PC-9 (cell line): ENCODE results near the gene CAMTA1. TPM values are rescaled to one million over a fixed set of nuclear protein-coding genes. Genes with fewer than 3 reads are reported as not detected.

Experiments used
- BruUV-seq: library from RNA; stranded (reverse); fragments of 400-500 nt; replicated peaks from 2 replicates; lab custom pipeline; 2021; lab: Mats Ljungman, UMichigan
- CTCF ChIA-PET: fragments of 300-600 bp; sonication (Branson Sonifier 250); formaldehyde crosslinking; loops from one replicate; lab custom pipeline; 2022; ENCODE audit warnings: antibody characterized with exemption; lab: Charles Lee
- POLR2A ChIA-PET: fragments of 300-600 bp; sonication (Branson Sonifier 250); formaldehyde crosslinking; loops from one replicate; lab custom pipeline; 2022; ENCODE audit warnings: antibody characterized with exemption; ENCODE audit not compliant: unreplicated experiment; lab: Charles Lee
- DNase-seq, 2 experiments: peaks; one replicate each; pipeline versions ENCODE4 v3.0.0 to v3.0.0-alpha.2; 2015 to 2022; ENCODE audit warnings: mixed read lengths in 1 of 2
- H2AFZ ChIP-seq: fragments of 200-600 bp; sonication (generic); 2 replicates; pipeline ENCODE4 v1.8.1; 2017; ENCODE audit warnings: antibody characterized with exemption
- H3F3A ChIP-seq: fragments of 200-600 bp; sonication (generic); 2 replicates; pipeline ENCODE4 v1.8.1; 2017; ENCODE audit warnings: antibody characterized with exemption, mild to moderate bottlenecking, low read depth; ENCODE audit not compliant: insufficient read depth
- H3K27ac ChIP-seq: fragments of 200-600 bp; sonication (generic); 2 replicates; pipeline ENCODE4 v1.6.1; 2016; ENCODE audit warnings: mixed run types
- H3K27me3 ChIP-seq: fragments of 200-600 bp; sonication (generic); 2 replicates; pipeline ENCODE4 v1.6.1; 2016; ENCODE audit warnings: low read depth, mixed run types; ENCODE audit not compliant: insufficient read depth
- H3K36me3 ChIP-seq: fragments of 200-600 bp; sonication (generic); 2 replicates; pipeline ENCODE4 v1.6.1; 2016; ENCODE audit warnings: low read depth, mixed run types
- H3K4me1 ChIP-seq: fragments of 200-600 bp; sonication (generic); replicated peaks from 2 replicates; pipeline ENCODE4 v1.6.1; 2016; ENCODE audit warnings: mixed run types; ENCODE audit not compliant: insufficient read depth
- H3K4me2 ChIP-seq: fragments of 200-600 bp; sonication (generic); 2 replicates; pipeline ENCODE4 v1.6.1; 2017; ENCODE audit warnings: mixed run types
- H3K4me3 ChIP-seq: fragments of 200-600 bp; sonication (generic); 2 replicates; pipeline ENCODE4 v1.6.1; 2016; ENCODE audit warnings: mixed run types
- H3K79me2 ChIP-seq: fragments of 200-600 bp; sonication (generic); 2 replicates; pipeline ENCODE4 v1.6.1; 2017; ENCODE audit warnings: low read depth, mixed run types
- H3K9me2 ChIP-seq: fragments of 200-600 bp; sonication (generic); 2 replicates; pipeline ENCODE4 v1.8.1; 2017; ENCODE audit warnings: mild to moderate bottlenecking; ENCODE audit not compliant: insufficient read depth
- H3K9me3 ChIP-seq: fragments of 200-600 bp; sonication (generic); 2 replicates; pipeline ENCODE4 v1.8.1; 2016; ENCODE audit warnings: low read depth; ENCODE audit not compliant: insufficient read depth
- H4K20me1 ChIP-seq: fragments of 200-600 bp; sonication (generic); 2 replicates; pipeline ENCODE4 v1.8.1; 2017; ENCODE audit not compliant: insufficient read depth
- CTCF ChIP-seq: fragments of 200-600 bp; sonication (generic); conservative IDR thresholded peaks from 2 replicates; pipeline ENCODE4 v1.6.1; 2017; ENCODE audit warnings: mixed run types, antibody characterized with exemption, mild to moderate bottlenecking, moderate library complexity
- EZH2 ChIP-seq: fragments of 200-600 bp; sonication (generic); IDR thresholded peaks from 2 replicates; pipeline ENCODE4 v1.8.0; 2017; ENCODE audit warnings: antibody characterized with exemption, low read depth
- intact Hi-C: fragments of 100-400 bp; cut with micrococcal nuclease; formaldehyde crosslinking; loops from one replicate; pipeline ENCODE4 v1.10.0; 2022; ENCODE audit not compliant: unreplicated experiment
- total RNA-seq: library from RNA; stranded (reverse); gene quantifications from 2 replicates; pipeline ENCODE4 v1.2.3, GENCODE V29; 2021

CAMTA1 gene
- total RNA-seq, 1 experiment from 2014 or later, result 72.3 TPM

- Histone ChIP-seq H2AFZ (no peak overlapping the region), H3K27ac (no peak overlapping the region)
- CTCF ChIA-PET, result no interaction called here
Measured at GRCh38 chr1:7373876-7374562, 588.8 kb downstream of the CAMTA1 start.

GRCh38 chr1:7374563-7375160, 589.4 kb downstream of the CAMTA1 start:
- Histone ChIP-seq H3K9me3 (no peaks in the 10 kb centered on the region), H3K27me3 (peaks cover 75% of the 10 kb centered on the region), H3K36me3 (no peaks in the 10 kb centered on the region), H2AFZ (no peak overlapping the region), H3K27ac (no peak overlapping the region), H3K4me2 (no peak overlapping the region), H3K9me2 (no peaks in the 10 kb centered on the region), H3K79me2 (no peaks in the 10 kb centered on the region), H3F3A (no peaks in the 10 kb centered on the region), H3K4me3 (no peak overlapping the region), H3K4me1 (no peaks in the 10 kb centered on the region), H4K20me1 (no peaks in the 10 kb centered on the region)
- ChIA-PET POLR2A (no interaction called here), CTCF (no interaction called here)
- intact Hi-C loops, result no loop called here
- DNase-seq, result no peak
- TF ChIP-seq EZH2 (no peak), CTCF (no peak)
- BruUV-seq, result no TSS peak

More at GRCh38 chr1:7373876-7374562, 588.8 kb downstream of the CAMTA1 start:
- BruUV-seq, result no TSS peak
- Histone ChIP-seq H3K9me3 (no peaks in the 10 kb centered on the region), H3K4me1 (no peaks in the 10 kb centered on the region), H3K9me2 (no peaks in the 10 kb centered on the region), H3K27me3 (peaks cover 72% of the 10 kb centered on the region), H3K4me3 (no peak overlapping the region), H3K36me3 (no peaks in the 10 kb centered on the region), H3F3A (no peaks in the 10 kb centered on the region), H3K4me2 (no peak overlapping the region), H3K79me2 (no peaks in the 10 kb centered on the region), H4K20me1 (no peaks in the 10 kb centered on the region)
- intact Hi-C loops, result no loop called here
- TF ChIP-seq CTCF (no peak), EZH2 (no peak)
- DNase-seq, result no peak
- POLR2A ChIA-PET, result no interaction called here

DNA sequence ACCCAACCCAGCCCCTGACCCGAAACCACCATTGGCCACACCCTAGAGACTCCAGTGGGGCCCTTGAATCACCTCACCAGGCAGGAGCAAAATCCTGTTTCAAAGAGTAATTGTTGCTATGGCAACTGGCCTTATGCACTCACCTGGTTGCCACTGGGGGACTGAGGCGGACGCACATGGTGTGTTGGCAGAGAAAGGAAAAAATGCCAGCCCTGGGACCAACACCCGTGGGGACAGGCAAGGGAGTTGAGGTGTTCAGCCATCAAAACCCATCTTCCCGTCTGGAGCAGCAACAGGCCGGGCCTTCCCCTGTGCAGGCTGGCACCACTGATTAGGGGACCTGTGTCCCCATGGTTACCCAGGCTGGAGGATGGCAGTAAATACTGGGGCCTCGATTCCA, 590.1 kb downstream of the CAMTA1 start:
- no TSS peak for BruUV-seq
- ChIA-PET POLR2A (interaction anchor here (0.8 kb wide), 1 partner anchor 255 kb away, joined by 4 read pairs; no protein-coding TSS in a partner anchor), CTCF (no interaction called here)
- Histone ChIP-seq H3K4me1 (no peaks in the 10 kb centered on the region), H3K4me3 (no peak overlapping the region), H3F3A (no peaks in the 10 kb centered on the region), H3K79me2 (no peaks in the 10 kb centered on the region), H3K4me2 (no peak overlapping the region), H4K20me1 (no peaks in the 10 kb centered on the region), H3K9me3 (no peaks in the 10 kb centered on the region), H3K27ac (no peak overlapping the region), H3K36me3 (no peaks in the 10 kb centered on the region), H3K27me3 (peaks cover 77% of the 10 kb centered on the region), H2AFZ (no peak overlapping the region), H3K9me2 (no peaks in the 10 kb centered on the region)
- no peak for TF ChIP-seq EZH2
- intact Hi-C loops, result no loop called here
- DNase-seq, result no peak
